GM19099 (cell line): ENCODE results near the gene NME7.

Experiments used
- POLR2A ChIP-seq: IDR thresholded peaks from 3 replicates; pipeline ENCODE4 v1.6.1; 2011; ENCODE audit warnings: low read depth; ENCODE audit not compliant: insufficient read length; ENCODE audit errors: extremely low read depth

Gene NME7

GRCh38 chr1:169086603-169087455 lies 280.8 kb downstream of the NME7 start:
- TF ChIP-seq POLR2A, result no peak

- no peak for TF ChIP-seq POLR2A
Observed at GRCh38 chr1:169085911-169086310, 281.7 kb downstream of the NME7 start.
